Measurements from ENCODE around the gene IL1RN. TPM values are rescaled to one million over a fixed set of nuclear protein-coding genes. Genes with fewer than 3 reads are reported as not detected.

The IL1RN gene
- total RNA-seq, 1 experiment from 2014 or later, result not detected

GRCh38 chr2:113103277-113103676 is 24.1 kb upstream of the IL1RN start:
- DNase-seq (ENCODE audit: low read depth), result no peak

GRCh38 chr2:113104054-113104611 is 23.3 kb upstream of the IL1RN start:
- DNase-seq (ENCODE audit: low read depth), result no peak

- DNase-seq (ENCODE audit: low read depth), result peak; percentile 29
Observed at GRCh38 chr2:113105047-113105785, 22.2 kb upstream of the IL1RN start.

- DNase-seq (ENCODE audit: low read depth), result no peak
Observed at GRCh38 chr2:113111121-113111520, 16.3 kb upstream of the IL1RN start.

GRCh38 chr2:113111823-113112287 is 15.5 kb upstream of the IL1RN start:
- no peak for DNase-seq (ENCODE audit: low read depth)

GRCh38 chr2:113112441-113112840 is 15.0 kb upstream of the IL1RN start:
- no peak for DNase-seq (ENCODE audit: low read depth)

GRCh38 chr2:113112871-113113270 is 14.5 kb upstream of the IL1RN start:
- DNase-seq (ENCODE audit: low read depth), result no peak

GRCh38 chr2:113113807-113114206 is 13.6 kb upstream of the IL1RN start:
- no peak for DNase-seq (ENCODE audit: low read depth)

GRCh38 chr2:113114224-113114945 is 13.0 kb upstream of the IL1RN start:
- DNase-seq (ENCODE audit: low read depth), result no peak

GRCh38 chr2:113114996-113115395 is 12.4 kb upstream of the IL1RN start:
- no peak for DNase-seq (ENCODE audit: low read depth)

- DNase-seq (ENCODE audit: low read depth), result no peak
Observed at GRCh38 chr2:113116100-113116958, 11.1 kb upstream of the IL1RN start.

- DNase-seq (ENCODE audit: low read depth), result peak; percentile 5
Observed at GRCh38 chr2:113117541-113118262, 9.7 kb upstream of the IL1RN start.

- DNase-seq (ENCODE audit: low read depth), result no peak
Observed at GRCh38 chr2:113118263-113118657, 9.1 kb upstream of the IL1RN start.

- no peak for DNase-seq (ENCODE audit: low read depth)
Observed at GRCh38 chr2:113119111-113119510, 8.3 kb upstream of the IL1RN start.

- no peak for DNase-seq (ENCODE audit: low read depth)
Observed at GRCh38 chr2:113120861-113121260, 6.5 kb upstream of the IL1RN start.

GRCh38 chr2:113122364-113122763 is 5.0 kb upstream of the IL1RN start:
- no peak for DNase-seq (ENCODE audit: low read depth)

GRCh38 chr2:113123726-113124125 is 3.7 kb upstream of the IL1RN start:
- DNase-seq (ENCODE audit: low read depth), result no peak

GRCh38 chr2:113124181-113124961 is 3.0 kb upstream of the IL1RN start:
- peak; percentile 10 for DNase-seq (ENCODE audit: low read depth)

GRCh38 chr2:113124984-113125855 is 2.2 kb upstream of the IL1RN start:
- DNase-seq (ENCODE audit: low read depth), result no peak
